ENCODE measurements around the gene TTC36.
A peak's percentile ranks its signal among the peaks of the same experiment; 100 is the strongest.

The TTC36 gene

GRCh38 chr11:118532091-118532490 is 4.8 kb downstream of the TTC36 start:
- H3K4me1 ChIP-seq (ENCODE audit: control insufficient read depth, insufficient read depth, low read length), result peaks cover 35% of the 10 kb centered on the region
- peak overlapping the region; percentile 53 for H3K27ac ChIP-seq (ENCODE audit: low read length)
- H3K9ac ChIP-seq (ENCODE audit: low read length in 2 of 2), result peak overlapping the region in 1 of 2 donors; percentile 71
- no peaks in the 10 kb centered on the region for H3K27me3 ChIP-seq (ENCODE audit: control insufficient read depth in 1 of 2, insufficient read depth in 2 of 2, low read length in 2 of 2)
- no peaks in the 10 kb centered on the region for H3K9me3 ChIP-seq (ENCODE audit: control insufficient read depth in 2 of 2, low read length in 2 of 2)
- H3K4me3 ChIP-seq (ENCODE audit: low read length in 2 of 2), result peak overlapping the region in 1 of 2 donors; percentile 81
- peaks cover 0 to 12% of the 10 kb centered on the region in 2 donors for H3K36me3 ChIP-seq (ENCODE audit: control insufficient read depth in 2 of 2, insufficient read depth in 2 of 2, low read length in 2 of 2)

GRCh38 chr11:118532852-118533768 is 5.8 kb downstream of the TTC36 start:
- H3K27ac ChIP-seq (ENCODE audit: low read length), result no peak overlapping the region
- peaks cover 35% of the 10 kb centered on the region for H3K4me1 ChIP-seq (ENCODE audit: control insufficient read depth, insufficient read depth, low read length)
- H3K9me3 ChIP-seq (ENCODE audit: control insufficient read depth in 2 of 2, low read length in 2 of 2), result no peaks in the 10 kb centered on the region
- no peak overlapping the region for H3K9ac ChIP-seq (ENCODE audit: low read length in 2 of 2)
- peaks cover 0 to 12% of the 10 kb centered on the region in 2 donors for H3K36me3 ChIP-seq (ENCODE audit: control insufficient read depth in 2 of 2, insufficient read depth in 2 of 2, low read length in 2 of 2)
- H3K27me3 ChIP-seq (ENCODE audit: control insufficient read depth in 1 of 2, insufficient read depth in 2 of 2, low read length in 2 of 2), result no peaks in the 10 kb centered on the region
- H3K4me3 ChIP-seq (ENCODE audit: low read length in 2 of 2), result no peak overlapping the region

GRCh38 chr11:118533769-118534729 is 6.8 kb downstream of the TTC36 start:
- Histone ChIP-seq H3K27me3 (ENCODE audit: control insufficient read depth in 1 of 2, insufficient read depth in 2 of 2, low read length in 2 of 2) (no peaks in the 10 kb centered on the region), H3K9me3 (ENCODE audit: control insufficient read depth in 2 of 2, low read length in 2 of 2) (no peaks in the 10 kb centered on the region), H3K4me1 (ENCODE audit: control insufficient read depth, insufficient read depth, low read length) (peaks cover 30% of the 10 kb centered on the region), H3K4me3 (ENCODE audit: low read length in 2 of 2) (no peak overlapping the region), H3K9ac (ENCODE audit: low read length in 2 of 2) (no peak overlapping the region), H3K36me3 (ENCODE audit: control insufficient read depth in 2 of 2, insufficient read depth in 2 of 2, low read length in 2 of 2) (peaks cover 0 to 12% of the 10 kb centered on the region in 2 donors), H3K27ac (ENCODE audit: low read length) (no peak overlapping the region)

DNA sequence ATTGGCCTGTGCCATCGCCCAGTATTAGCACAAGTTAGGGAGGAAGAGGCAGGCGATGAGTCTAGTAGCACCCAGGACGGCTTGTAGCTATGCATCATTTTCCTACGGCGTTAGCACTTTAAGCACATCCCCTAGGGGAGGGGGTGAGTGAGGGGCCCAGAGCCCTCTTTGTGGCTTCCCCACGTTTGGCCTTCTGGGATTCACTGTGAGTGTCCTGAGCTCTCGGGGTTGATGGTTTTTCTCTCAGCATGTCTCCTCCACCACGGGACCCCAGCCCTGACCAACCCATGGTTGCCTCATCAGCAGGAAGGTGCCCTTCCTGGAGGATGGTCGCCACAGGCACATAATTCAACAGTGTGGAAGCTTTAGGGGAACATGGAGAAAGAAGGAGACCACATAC is 8.0 kb downstream of the TTC36 start:
- no peaks in the 10 kb centered on the region for H3K9me3 ChIP-seq (ENCODE audit: control insufficient read depth in 2 of 2, low read length in 2 of 2)
- H3K9ac ChIP-seq (ENCODE audit: low read length in 2 of 2), result no peak overlapping the region
- H3K36me3 ChIP-seq (ENCODE audit: control insufficient read depth in 2 of 2, insufficient read depth in 2 of 2, low read length in 2 of 2), result peaks cover 0 to 12% of the 10 kb centered on the region in 2 donors
- H3K27ac ChIP-seq (ENCODE audit: low read length), result no peak overlapping the region
- no peaks in the 10 kb centered on the region for H3K27me3 ChIP-seq (ENCODE audit: control insufficient read depth in 1 of 2, insufficient read depth in 2 of 2, low read length in 2 of 2)
- no peak overlapping the region for H3K4me3 ChIP-seq (ENCODE audit: low read length in 2 of 2)
- H3K4me1 ChIP-seq (ENCODE audit: control insufficient read depth, insufficient read depth, low read length), result peaks cover 18% of the 10 kb centered on the region

DNA sequence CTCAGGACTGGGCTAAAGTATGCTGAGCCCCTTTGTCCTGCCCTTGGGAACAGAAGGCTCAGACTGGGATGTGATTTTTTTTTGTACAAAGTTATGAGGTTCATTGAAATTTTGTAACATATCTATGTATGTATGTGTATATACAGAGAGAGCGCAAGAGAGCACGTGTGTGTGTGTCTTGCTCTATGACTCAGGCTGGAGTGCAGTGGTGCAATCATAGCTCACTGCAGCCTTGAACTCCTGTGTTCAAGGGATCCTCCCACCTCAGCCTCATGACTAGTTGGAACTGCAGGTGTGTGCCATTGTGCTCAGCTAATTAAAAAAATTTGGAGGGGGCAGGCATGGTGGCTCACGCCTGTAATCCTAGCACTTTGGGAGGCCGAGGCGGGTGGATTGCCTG is 9.5 kb downstream of the TTC36 start:
- Histone ChIP-seq H3K4me1 (ENCODE audit: control insufficient read depth, insufficient read depth, low read length) (peaks cover 5% of the 10 kb centered on the region), H3K4me3 (ENCODE audit: low read length in 2 of 2) (no peak overlapping the region), H3K36me3 (ENCODE audit: control insufficient read depth in 2 of 2, insufficient read depth in 2 of 2, low read length in 2 of 2) (peaks cover 0 to 17% of the 10 kb centered on the region in 2 donors), H3K27ac (ENCODE audit: low read length) (no peak overlapping the region), H3K27me3 (ENCODE audit: control insufficient read depth in 1 of 2, insufficient read depth in 2 of 2, low read length in 2 of 2) (no peaks in the 10 kb centered on the region), H3K9ac (ENCODE audit: low read length in 2 of 2) (no peak overlapping the region), H3K9me3 (ENCODE audit: control insufficient read depth in 2 of 2, low read length in 2 of 2) (no peaks in the 10 kb centered on the region)

GRCh38 chr11:118537409-118537980 is 10.2 kb downstream of the TTC36 start:
- no peak overlapping the region for H3K9ac ChIP-seq (ENCODE audit: low read length in 2 of 2)
- H3K27me3 ChIP-seq (ENCODE audit: control insufficient read depth in 1 of 2, insufficient read depth in 2 of 2, low read length in 2 of 2), result no peaks in the 10 kb centered on the region
- no peak overlapping the region for H3K27ac ChIP-seq (ENCODE audit: low read length)
- H3K36me3 ChIP-seq (ENCODE audit: control insufficient read depth in 2 of 2, insufficient read depth in 2 of 2, low read length in 2 of 2), result peaks cover 0 to 17% of the 10 kb centered on the region in 2 donors
- H3K4me3 ChIP-seq (ENCODE audit: low read length in 2 of 2), result no peak overlapping the region
- H3K9me3 ChIP-seq (ENCODE audit: control insufficient read depth in 2 of 2, low read length in 2 of 2), result no peaks in the 10 kb centered on the region
- H3K4me1 ChIP-seq (ENCODE audit: control insufficient read depth, insufficient read depth, low read length), result no peaks in the 10 kb centered on the region

DNA sequence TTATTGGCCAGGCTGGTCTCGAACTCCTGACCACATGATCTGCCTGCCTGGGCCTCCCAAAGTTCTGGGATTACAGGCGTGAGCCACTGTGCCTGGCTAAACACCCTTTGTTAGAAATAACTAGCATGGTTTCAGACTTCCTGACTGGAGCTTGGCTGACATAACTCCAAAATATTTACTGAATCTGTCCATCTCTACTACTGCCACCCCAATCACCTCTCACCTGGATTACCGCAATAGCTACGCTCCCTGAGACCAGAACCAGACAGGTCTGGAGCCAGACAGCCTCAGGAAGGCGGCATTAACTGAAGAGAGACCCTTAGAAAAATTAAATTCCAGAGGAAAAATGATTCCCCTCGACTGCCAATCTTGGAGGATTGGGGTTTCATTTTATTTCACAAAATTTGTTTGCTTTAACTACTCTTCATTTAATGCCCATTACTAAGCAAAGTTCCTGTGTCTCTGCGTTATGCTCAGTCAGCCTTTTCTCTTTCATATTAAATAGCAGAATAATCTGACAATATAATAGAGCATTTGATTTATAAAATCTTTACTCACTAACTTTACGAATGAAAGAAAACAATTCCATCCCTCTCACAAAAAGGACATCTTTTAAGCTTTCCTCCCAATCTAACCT is 16.9 kb downstream of the TTC36 start:
- no peak overlapping the region for H3K27ac ChIP-seq (ENCODE audit: low read length)
- H3K27me3 ChIP-seq (ENCODE audit: control insufficient read depth in 1 of 2, insufficient read depth in 2 of 2, low read length in 2 of 2), result no peaks in the 10 kb centered on the region
- H3K4me3 ChIP-seq (ENCODE audit: low read length in 2 of 2), result no peak overlapping the region
- no peak overlapping the region for H3K9ac ChIP-seq (ENCODE audit: low read length in 2 of 2)
- H3K4me1 ChIP-seq (ENCODE audit: control insufficient read depth, insufficient read depth, low read length), result no peaks in the 10 kb centered on the region
- no peaks in the 10 kb centered on the region for H3K9me3 ChIP-seq (ENCODE audit: control insufficient read depth in 2 of 2, low read length in 2 of 2)
- peaks cover 11 to 23% of the 10 kb centered on the region in 2 donors for H3K36me3 ChIP-seq (ENCODE audit: control insufficient read depth in 2 of 2, insufficient read depth in 2 of 2, low read length in 2 of 2)

DNA sequence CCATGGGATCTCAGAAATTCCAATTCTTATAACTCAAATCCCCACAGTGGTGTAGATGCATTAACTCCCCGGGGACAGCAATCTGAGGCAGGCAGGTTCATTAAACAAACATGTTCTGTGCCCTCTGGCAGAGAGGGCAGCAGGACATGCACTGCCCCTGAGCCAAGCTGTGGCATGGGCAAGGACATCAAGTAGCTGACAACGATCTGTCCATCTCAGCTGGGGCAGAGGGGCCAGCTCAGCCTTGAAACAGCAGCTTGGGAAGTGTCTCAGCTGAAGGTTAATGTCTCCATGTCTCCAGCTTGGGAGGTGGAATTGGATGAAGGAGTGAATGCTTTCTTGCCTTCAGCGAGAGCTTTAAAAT is 17.4 kb downstream of the TTC36 start:
- Histone ChIP-seq H3K9ac (ENCODE audit: low read length in 2 of 2) (no peak overlapping the region), H3K9me3 (ENCODE audit: control insufficient read depth in 2 of 2, low read length in 2 of 2) (no peaks in the 10 kb centered on the region), H3K36me3 (ENCODE audit: control insufficient read depth in 2 of 2, insufficient read depth in 2 of 2, low read length in 2 of 2) (peaks cover 11 to 23% of the 10 kb centered on the region in 2 donors), H3K27me3 (ENCODE audit: control insufficient read depth in 1 of 2, insufficient read depth in 2 of 2, low read length in 2 of 2) (no peaks in the 10 kb centered on the region), H3K4me3 (ENCODE audit: low read length in 2 of 2) (no peak overlapping the region), H3K27ac (ENCODE audit: low read length) (no peak overlapping the region), H3K4me1 (ENCODE audit: control insufficient read depth, insufficient read depth, low read length) (no peaks in the 10 kb centered on the region)

- H3K27ac ChIP-seq (ENCODE audit: low read length), result no peak overlapping the region
- H3K4me3 ChIP-seq (ENCODE audit: low read length in 2 of 2), result no peak overlapping the region
- no peaks in the 10 kb centered on the region for H3K4me1 ChIP-seq (ENCODE audit: control insufficient read depth, insufficient read depth, low read length)
- H3K36me3 ChIP-seq (ENCODE audit: control insufficient read depth in 2 of 2, insufficient read depth in 2 of 2, low read length in 2 of 2), result peaks cover 11 to 20% of the 10 kb centered on the region in 2 donors
- H3K27me3 ChIP-seq (ENCODE audit: control insufficient read depth in 1 of 2, insufficient read depth in 2 of 2, low read length in 2 of 2), result no peaks in the 10 kb centered on the region
- H3K9ac ChIP-seq (ENCODE audit: low read length in 2 of 2), result no peak overlapping the region
- H3K9me3 ChIP-seq (ENCODE audit: control insufficient read depth in 2 of 2, low read length in 2 of 2), result no peaks in the 10 kb centered on the region
These were observed 18.3 kb downstream of the TTC36 start for GRCh38 chr11:118545533-118545932.

- H3K36me3 ChIP-seq (ENCODE audit: control insufficient read depth in 2 of 2, insufficient read depth in 2 of 2, low read length in 2 of 2), result peaks cover 17 to 24% of the 10 kb centered on the region in 2 donors
- H3K27me3 ChIP-seq (ENCODE audit: control insufficient read depth in 1 of 2, insufficient read depth in 2 of 2, low read length in 2 of 2), result no peaks in the 10 kb centered on the region
These were observed 19.9 kb downstream of the TTC36 start for GRCh38 chr11:118547132-118547531.

More at GRCh38 chr11:118547132-118547531, 19.9 kb downstream of the TTC36 start:
- Histone ChIP-seq H3K9ac (ENCODE audit: low read length in 2 of 2) (no peak overlapping the region), H3K9me3 (ENCODE audit: control insufficient read depth in 2 of 2, low read length in 2 of 2) (no peaks in the 10 kb centered on the region), H3K4me3 (ENCODE audit: low read length in 2 of 2) (no peak overlapping the region), H3K27ac (ENCODE audit: low read length) (no peak overlapping the region), H3K4me1 (ENCODE audit: control insufficient read depth, insufficient read depth, low read length) (no peaks in the 10 kb centered on the region)
